ENCODE measurements around the gene MYO18A.

Gene MYO18A

DNA sequence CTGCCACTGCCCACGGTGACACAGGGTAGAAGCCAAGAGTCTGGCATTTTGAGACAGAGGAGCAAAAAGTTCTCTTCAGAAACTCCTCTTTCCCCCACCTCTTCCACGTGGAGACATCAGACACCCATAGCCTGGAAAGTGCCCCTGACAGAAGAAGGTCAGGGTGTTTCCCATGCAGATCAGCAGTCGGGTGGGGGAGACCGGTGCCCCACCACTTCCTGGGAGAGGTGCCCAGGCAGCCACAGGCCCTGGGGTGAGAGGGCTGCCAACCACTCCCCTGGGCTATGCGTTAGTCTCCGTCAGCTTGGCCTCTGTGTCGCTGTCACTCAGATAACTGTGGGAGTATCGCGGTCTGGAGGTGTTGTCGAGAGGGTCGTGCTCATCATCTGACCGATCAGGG lies 105.7 kb downstream of the MYO18A start:
- no peak for DNase-seq

DNA sequence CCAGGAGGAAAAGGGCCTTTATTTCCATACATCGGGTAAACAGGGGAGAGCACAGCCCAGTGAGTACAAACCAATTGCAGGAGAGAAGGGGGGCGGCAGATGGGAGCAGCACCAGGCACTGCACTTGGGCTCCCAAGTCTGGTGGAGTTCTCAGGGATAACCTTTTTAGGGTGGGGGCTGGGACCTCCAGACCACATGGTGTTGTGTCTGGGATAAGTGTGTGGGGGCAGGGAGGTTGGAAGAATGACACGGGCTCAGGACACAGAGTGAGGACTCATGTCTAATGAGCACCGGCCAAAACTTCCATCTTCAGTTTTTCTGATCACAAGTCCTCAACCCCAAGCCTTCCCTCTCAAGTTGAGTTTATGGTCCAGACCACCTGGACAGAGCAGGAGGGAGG lies 106.7 kb downstream of the MYO18A start:
- no peak for DNase-seq

DNA sequence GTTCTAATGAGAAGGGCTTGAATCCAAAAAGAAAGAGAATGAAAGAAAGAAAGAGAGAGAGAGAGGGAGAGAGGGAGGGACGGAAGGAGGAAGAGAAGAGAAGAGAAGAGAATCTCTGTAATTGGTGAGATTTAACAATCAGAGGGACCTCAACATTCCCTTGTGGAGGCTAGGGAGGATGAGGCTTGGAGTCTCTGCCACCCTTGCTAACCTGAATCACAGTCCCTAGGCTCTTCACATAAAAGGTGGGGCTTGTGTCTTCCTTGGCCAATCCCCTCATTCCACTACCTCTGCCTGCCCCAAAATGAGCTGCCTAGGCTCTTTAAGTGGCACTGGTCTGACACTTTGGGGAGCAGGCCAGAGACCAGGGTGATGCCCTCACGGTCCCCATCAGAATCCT lies 107.2 kb downstream of the MYO18A start:
- DNase-seq, result no peak

DNA sequence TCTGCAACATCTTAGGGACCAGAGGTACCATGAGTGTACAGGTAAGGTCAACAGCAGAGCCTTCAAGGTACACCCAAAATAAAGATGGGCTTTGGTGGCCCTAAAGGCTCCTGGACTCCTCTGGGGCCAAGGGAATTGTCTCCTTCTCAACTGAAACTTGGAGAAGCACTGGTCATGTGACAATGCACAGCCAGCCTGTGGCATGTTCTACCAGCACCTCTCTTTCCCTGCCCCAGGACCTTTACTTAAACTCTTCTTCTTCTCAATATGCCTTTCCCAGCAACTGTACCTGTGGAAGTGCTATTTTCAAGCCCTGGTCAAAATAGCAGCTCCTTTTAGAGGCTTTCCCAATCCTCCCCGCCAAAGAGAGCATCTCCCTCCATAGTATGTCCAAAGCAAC lies 108.9 kb downstream of the MYO18A start:
- no peak for DNase-seq

DNA sequence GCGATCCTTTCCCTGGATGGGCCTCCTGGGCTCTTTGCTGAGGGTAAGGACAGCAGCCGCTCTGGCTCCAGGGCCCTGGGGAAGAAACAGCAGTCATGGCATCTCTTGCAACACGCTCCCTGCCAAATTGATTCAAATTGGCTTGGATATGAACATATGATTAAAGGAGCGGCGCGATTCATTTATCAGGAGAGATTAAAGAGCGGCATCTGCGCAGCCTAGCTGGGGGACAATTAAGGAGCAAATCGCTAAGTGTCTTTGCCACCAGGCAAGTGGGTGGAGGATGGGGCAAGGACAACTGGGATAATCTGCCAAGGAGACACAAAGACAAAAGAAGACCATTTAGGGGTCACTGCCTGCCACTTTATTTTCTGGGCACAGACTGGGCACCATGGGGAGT lies 109.4 kb downstream of the MYO18A start:
- no peak for DNase-seq

DNA sequence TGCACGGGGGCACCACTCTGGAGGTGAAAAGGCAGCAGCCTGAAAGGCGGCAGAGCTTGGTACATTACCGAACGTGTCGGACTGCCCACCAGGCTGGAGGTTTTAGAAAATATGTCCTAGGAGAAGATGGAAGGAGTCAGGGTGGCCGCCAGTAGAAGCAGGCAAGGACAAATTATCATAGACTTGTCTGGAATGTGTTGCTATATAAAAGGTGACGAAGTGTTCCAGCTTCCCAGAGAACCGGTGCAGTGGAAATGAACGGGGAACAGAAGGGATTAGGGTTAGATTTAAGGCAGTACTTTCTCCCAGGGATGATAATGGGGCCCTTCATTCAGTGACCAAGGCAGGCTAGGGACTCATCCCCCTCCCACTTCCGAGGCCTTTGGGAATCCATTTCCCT lies 109.9 kb downstream of the MYO18A start:
- no peak for DNase-seq

DNA sequence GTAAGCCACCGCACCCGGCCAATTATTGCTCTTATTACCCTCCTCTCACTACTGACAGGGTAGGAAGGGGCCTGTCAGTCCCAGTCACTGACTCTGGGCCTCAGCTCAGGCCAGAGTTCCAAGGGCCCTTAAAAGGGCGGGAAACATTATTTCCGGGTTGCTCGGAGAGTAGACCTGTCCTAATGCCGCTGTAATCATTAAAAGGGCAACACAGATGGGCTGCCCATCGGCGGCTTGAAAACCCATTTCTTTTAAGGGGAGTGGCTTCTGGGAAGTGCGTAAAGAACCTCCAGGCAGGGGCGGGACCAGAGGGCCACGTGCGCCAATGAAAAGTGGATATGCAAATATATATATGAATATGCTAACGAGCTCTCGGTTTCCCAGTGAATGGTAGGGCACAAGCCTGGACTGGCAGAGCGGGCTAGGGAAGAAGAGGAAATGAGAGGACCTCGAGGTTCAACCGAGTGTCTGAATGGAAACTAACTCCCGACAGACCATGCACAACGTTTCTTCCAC lies 110.6 kb downstream of the MYO18A start:
- DNase-seq, result no peak

DNA sequence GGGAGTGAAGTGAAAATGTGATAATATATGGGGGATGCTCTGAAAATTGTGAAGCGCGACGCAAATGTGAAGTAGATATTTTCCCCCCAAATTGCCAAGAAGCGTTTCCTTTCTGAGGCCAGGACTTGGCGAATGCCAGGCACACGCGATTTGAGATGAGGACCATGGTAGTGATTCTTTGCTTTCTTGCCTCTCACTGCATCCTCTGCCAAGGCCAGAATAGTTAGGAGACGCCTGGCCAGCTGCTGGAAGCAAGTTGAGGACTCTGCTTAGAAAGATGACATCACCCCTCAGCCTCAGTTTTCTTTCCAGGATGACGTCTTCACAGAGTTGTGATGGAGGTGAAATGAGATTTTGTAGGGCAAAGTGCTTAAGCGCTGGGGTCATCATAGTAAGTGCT lies 111.4 kb downstream of the MYO18A start:
- no peak for DNase-seq

DNA sequence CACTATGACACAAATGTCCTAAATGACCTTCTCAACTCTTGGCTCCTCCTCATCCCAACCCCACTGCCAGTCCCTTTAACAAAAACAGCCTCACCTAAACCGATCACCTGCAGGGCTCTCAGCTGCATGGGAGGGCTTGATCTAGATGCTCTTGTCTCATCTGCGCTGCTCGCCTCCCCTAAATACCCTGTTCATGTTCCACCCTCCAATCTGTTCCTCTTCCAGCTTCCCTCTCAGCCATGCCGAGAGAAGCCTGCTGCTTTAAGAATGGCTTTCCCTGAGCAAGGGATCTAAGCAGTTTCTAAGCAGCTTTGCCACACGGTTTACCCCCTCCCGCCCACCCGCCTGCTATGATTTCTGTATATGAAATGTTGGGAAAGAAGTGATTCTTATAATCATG lies 113.6 kb downstream of the MYO18A start:
- no peak for DNase-seq

DNA sequence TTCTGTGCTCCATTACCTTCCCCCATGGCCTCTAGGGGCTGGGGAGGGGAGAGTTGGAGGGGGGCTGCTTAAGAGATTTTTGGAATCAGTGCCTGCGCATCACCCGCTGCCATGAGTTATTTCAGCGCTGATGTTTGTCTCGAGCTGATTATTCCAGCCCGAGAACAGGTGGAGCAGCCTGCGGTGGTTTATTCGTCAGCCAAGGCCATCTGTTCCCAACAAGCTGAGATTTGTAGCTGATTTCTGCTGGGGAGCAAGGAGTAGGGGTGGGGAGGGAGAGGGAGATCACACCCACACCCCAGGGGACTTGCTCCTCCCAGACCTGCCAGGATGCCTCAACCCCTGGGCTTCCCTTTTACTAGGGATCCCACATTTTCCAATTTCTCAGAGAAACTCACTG lies 114.2 kb downstream of the MYO18A start:
- no peak for DNase-seq

DNA sequence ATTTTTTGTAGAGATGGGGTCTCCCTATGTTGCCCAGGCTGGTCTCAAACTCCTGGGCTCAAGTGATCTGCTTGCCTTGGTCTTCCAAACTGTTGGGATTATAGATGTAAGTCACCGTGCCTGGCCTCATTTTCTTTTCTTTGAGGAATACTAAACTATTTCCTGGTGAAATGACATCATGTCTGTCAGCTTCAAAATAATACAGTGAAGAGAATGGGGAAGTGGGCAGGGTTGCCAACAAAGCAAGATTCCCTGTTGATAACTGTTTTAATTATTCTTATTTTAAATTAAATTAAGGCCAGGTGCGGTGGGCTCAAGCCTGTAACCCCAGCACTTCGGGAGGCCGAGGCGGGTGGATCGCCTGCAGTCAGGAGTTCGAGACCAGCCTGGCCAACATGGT lies 116.2 kb downstream of the MYO18A start:
- no peak for DNase-seq

DNA sequence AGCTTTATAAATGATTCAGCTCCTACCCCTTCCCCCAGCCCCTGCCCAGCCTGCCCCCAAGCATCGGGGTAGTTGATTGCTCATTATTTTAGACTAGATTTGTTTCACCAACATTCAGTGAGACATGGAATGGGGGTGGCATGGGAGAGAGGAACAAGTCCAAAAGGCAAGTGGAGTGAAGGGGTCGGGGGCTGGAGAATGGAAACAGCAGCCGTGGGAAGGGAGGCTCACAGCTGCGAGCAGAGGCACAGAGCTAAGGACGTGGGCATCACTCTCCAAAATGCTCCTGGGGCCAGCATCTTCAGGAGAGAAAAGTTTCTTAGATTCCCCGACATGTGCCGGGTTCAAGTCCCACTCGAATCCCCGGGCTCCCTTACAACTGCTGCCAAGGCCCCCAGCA lies 118.0 kb downstream of the MYO18A start:
- DNase-seq, result no peak

DNA sequence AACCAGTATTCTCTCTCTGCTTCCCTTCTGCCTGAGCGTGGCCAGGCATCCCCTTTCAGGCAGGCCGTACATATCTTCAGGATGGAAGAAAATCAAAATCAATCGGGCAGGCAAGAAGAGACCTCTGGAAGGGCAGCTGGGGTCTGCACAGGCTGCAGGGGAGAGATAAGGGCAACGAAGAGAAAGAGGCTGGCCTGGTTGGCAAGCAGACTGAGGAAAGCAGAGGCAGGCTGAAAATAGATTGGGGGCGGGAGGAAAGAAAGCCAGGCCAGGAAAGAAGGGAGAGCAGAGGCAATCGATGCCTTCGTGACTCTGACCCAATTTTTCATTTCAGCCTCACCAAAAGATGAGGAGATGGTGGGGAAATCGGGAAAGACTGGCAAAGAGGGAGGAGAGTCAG lies 119.2 kb downstream of the MYO18A start:
- DNase-seq, result no peak

DNA sequence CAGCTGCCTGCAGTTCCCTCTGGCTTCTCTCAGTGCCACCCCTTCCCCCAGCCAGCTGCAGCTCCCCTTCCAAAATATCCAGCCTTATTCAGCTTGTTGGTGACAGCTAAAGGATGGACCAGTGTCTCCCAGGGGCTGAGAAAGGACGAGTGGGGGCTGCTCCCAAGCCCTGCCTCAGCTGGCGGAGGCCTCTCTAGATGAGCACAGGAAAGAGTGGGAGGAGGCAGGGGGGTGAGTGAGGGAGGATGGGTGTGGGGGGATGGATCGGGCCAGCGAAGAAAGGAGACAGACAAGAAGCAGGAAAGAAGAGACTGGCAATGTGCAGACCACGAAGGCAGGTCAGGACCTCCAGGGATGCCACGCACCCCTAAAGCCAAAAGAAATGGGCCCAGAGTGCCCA lies 119.7 kb downstream of the MYO18A start:
- DNase-seq, result no peak

DNA sequence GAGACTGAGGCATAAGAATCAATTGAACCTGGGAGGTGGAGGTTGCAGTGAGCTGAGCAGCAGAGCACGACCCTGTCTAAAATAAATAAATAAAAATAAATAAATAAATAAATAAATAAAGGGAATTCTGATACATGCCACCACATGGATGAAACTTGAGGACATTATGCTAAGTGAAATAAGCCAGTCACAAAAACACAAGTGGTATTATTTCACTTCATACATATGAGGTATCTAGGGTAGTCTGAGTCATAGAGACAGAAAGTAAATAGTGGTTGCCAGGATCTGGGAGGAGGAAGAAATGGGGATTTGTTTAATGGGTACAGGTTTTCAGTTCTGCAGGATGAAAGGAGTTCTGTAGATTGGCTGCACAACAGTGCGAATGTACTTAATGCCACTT lies 120.9 kb downstream of the MYO18A start:
- DNase-seq, result no peak

DNA sequence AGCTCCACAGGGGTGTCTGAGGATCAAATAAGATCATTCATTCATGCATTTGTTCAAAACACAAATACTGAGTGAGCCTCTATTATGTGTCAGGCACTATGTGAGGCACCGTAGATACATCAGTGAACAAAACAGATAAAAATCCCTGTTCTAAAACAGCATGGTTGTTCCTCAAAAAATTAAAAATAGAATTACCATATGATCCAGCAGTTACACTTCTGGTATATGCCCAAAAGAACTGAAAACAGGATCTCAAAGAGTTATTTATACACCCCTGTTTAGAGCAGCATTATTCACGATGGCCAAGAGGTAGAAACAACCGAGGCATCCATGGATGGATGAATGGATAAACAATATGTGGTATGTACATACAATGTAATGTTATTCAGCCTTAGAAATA lies 121.8 kb downstream of the MYO18A start:
- DNase-seq, result no peak

DNA sequence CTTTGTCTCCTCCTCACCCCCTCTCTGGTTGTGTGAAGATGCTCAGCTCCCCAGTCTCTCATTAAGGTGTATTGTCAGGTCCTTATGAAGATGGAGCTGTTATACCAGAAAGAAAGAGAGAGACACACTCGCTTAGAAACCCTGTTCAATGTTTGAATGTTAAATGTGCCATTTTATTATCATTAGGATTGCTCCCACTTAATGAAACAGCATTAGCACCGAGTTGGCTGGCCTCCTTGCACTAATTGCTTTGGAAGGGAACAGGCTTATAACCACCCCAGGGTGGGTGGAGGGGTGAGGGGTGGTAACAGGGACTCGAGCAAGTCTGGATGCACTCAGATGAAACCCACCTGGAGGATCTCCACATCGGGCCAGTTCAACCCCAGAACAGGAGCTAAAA lies 122.8 kb downstream of the MYO18A start:
- no peak for DNase-seq

DNA sequence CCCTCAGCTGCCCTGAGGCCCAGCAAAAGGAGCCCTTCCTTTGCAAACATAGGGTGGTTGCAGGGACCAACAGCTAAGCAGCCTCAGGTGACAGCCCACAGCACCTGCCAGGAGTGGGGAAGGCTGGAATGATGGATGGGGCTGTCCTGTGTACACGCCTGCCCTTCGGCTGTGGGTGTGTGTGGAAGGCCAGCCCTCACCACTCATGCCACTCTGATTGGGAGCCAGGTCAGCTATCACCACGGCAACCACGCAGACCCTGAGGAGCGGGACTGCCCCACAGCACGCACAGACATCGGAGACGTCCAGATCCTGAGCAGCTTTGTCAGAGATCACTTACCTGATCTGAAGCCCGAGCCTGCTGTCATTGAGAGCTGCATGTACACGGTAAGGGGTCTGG lies 125.4 kb downstream of the MYO18A start:
- no peak for DNase-seq

DNA sequence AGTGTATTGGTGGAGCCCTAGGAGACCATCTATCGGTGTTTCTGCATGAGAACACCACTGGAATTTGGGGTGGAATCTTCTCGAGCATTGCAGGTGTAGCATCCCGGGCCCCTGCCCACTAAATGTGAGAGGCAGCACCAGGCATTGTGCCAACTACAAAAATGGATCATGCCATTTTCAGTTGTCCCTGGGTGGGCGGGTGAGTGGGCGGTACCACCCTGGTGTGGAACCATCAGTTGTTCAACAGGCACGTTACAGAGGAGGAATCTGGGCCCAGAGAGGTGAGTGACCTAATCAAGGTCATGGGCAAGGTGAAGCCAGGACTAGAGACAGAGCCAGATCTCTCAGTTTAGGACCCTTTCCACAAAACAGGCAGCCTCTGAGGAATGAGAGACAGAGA lies 128.5 kb downstream of the MYO18A start:
- no peak for DNase-seq

DNA sequence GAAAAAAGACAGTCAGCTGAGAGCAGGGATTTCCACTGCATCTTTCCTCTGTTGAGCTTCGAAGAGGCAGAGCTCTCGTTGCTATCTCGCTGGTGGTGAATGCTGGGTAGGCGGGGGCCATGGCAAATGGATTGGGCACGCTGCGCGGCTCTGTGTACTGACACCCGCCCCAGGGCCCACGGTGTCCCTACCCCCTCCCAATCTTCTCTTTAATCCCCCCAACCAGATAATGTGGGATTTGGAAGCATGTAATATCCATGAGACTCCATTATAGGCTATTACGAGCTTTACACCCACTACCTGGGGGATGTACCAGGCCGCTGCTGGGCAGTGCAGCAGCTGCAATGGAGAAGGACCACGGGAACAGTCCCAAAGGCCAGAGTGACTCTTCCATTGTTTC lies 129.0 kb downstream of the MYO18A start:
- no peak for DNase-seq

DNA sequence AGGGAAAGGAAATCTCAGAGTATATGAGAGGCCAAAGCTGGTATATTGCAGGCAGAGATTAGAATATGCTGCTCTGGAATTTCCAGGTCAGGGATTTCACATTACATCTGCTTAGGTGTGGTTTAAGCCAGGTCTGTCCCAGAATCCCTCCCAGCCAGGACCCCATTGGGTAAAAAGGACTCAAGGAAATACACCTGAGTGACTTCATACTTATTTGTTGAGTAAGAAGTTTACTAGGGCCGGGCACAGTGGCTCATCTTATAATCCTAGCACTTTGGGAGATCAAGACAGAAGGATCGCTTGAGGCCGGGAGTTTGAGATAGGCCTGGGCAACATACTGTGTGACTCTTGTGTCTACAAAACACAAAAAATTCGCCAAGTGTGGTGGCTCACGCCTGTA lies 130.0 kb downstream of the MYO18A start:
- no peak for DNase-seq

DNA sequence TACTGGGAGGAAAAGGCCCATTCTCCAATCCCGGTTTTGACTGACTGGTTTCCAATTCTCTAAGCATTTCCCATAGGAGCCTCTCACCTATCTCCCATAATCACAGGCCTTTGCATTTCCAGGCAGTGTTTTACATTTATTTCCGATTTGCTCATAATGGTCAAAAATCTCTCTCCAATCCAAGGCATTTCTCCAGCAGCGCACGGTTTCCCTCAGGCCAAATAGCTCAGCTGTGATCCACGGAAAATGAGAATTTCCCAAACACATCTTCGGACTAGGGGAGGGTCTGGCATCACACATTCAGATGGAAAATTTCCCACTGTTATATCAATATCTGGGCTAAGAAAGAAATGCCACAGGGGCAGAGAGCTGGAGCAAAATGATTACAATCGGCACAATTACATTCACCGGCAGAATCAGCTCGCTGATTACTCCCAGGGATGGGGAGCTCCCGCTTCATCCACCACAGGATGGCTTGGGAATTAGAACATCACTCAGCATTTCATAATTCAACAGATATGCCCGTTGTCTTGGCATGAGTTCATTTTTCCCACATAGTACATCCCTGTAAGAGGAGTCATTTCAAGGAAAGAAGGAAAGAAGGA lies 130.6 kb downstream of the MYO18A start:
- no peak for DNase-seq

DNA sequence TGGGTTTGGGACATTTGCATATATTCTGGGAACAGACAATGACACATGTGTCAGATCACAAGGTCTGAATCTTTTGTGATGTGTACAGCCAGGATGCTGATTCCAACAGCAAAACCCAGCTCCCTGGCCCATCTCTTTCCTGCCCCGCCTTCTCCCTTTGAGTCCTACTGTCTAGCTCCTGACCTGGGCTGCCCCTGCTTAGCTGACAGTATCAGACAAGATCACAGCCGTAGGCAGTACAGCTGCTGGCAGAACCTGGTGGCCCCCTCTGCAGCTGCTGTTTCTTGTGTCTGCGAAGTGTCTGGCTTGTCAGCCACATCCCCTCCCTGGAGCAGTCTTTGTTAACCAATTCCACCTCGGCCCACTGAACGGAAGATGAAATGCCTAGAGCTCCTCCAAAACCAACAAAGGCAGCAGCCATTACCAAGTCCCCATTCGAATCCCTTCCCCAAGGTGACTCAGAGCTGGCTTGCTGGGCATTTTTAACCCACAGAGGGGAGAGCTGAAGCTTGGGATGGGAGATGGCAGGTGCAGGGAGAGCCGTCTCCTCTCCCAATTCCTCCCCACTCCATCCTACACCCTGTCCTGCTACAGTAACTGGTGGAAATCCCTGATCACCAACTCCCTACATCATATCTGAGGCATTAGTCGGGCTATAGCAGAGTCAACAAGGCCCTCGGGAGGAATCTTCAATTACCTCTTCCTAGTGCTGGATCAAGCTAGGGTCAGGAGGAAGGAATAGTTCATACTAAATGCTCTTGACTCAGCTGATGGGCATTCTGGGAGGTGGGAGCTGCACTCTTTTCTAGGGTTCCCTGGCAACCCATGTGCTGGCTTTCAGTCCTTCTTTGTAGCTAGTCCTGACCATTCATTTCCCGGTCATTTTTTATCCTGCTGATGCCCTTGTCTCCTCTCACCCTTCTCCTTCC lies 131.5 kb downstream of the MYO18A start:
- DNase-seq, result no peak

DNA sequence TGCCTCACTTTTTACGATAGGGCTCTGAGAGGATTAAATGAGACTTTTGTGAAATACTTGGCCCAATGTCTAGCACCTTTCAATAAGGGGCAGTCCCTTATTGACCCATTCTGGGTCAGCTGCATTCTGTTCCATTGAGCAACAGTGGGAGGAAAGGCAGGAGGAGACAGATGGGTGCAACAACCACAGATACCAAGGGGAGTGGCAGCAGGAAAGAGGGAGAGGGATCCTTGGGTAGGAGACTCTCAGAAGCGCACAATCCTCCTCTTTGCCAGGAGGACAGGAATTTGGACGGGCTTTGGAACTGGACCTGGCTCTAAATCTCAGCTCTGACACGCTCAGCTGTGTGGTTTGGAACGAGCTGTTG lies 133.7 kb downstream of the MYO18A start:
- no peak for DNase-seq
